ENCODE data around the gene TRIM29.

DNA sequence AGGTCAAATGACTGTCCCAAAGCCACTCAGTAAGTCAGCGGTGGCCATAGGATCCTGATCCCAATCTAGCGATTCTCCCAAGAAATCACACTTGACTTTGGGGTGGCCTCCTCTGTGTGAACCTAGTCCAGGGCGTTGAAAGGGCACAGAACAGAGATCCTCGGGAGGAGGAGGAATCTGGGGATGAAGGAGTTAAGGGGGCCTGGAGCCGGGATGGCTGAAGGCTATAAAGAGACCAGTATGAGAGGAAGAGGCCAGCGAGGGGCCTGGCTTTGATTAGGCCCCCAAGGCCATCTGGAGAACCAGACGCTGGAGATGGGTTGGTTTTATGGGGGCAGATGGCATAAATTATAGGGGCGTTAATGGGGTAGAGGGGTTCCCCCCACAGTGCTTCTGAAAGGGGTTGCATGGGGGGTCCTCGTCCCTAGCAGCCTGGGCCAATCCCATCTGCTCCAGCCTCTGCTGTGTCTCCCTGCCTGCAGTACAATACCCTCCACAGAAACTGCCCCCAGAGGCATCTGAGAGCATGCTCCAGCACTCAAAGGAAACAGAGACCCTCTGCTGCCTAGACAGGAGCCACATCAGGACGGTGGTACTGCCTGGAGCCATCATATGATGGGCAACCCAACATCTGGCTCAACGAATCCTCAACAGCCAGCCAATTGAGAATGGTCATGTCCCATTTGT is 35.2 kb upstream of the TRIM29 start:
- TF ChIP-seq, protein P1, sequence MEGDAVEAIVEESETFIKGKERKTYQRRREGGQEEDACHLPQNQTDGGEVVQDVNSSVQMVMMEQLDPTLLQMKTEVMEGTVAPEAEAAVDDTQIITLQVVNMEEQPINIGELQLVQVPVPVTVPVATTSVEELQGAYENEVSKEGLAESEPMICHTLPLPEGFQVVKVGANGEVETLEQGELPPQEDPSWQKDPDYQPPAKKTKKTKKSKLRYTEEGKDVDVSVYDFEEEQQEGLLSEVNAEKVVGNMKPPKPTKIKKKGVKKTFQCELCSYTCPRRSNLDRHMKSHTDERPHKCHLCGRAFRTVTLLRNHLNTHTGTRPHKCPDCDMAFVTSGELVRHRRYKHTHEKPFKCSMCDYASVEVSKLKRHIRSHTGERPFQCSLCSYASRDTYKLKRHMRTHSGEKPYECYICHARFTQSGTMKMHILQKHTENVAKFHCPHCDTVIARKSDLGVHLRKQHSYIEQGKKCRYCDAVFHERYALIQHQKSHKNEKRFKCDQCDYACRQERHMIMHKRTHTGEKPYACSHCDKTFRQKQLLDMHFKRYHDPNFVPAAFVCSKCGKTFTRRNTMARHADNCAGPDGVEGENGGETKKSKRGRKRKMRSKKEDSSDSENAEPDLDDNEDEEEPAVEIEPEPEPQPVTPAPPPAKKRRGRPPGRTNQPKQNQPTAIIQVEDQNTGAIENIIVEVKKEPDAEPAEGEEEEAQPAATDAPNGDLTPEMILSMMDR (IDR thresholded peaks at IDR 0.05): no peak
- TF ChIP-seq POLR2A (IDR thresholded peaks at IDR 0.05): no peak
